Left lobe of liver (tissue), 2 donors: ENCODE results near the gene CCDC92B. TPM values are rescaled to one million over a fixed set of nuclear protein-coding genes. Genes with fewer than 3 reads are reported as not detected.
"Not testable (repeated sequence)": the region's sequence is repeated elsewhere in the genome, so short reads cannot be mapped to it uniquely, and the experiment has no call there.

Experiments
- ATAC-seq: fragments of 200-7000 bp; cut with Tn5 transposase; one replicate; pipeline ENCODE4 v1.9.1; 2020; ENCODE audit warnings: mild to moderate bottlenecking, moderate library complexity
- DNase-seq: peaks from one replicate; pipeline ENCODE4 v3.0.0-alpha.2; 2020; ENCODE audit warnings: low spot score
- total RNA-seq: library from RNA; stranded (reverse); gene quantifications from one replicate; pipeline ENCODE4 v1.2.1, GENCODE V29; 2021
- donor health status: DM: no; HTN: no; CAD: no; lungs with moderate emphysema.
- donor health status: DM: no; HTN: yes; CAD: no.

CCDC92B gene
- total RNA-seq, 1 donor from 2014 or later, result not detected

- no peak for ATAC-seq
- no peak for DNase-seq
Measured at GRCh38 chr17:2704890-2705248, 44.6 kb downstream of the CCDC92B start.

- DNase-seq, result peak; percentile 76
- peak; percentile 52 for ATAC-seq
Measured at GRCh38 chr17:2704031-2704889, 45.2 kb downstream of the CCDC92B start.

DNA sequence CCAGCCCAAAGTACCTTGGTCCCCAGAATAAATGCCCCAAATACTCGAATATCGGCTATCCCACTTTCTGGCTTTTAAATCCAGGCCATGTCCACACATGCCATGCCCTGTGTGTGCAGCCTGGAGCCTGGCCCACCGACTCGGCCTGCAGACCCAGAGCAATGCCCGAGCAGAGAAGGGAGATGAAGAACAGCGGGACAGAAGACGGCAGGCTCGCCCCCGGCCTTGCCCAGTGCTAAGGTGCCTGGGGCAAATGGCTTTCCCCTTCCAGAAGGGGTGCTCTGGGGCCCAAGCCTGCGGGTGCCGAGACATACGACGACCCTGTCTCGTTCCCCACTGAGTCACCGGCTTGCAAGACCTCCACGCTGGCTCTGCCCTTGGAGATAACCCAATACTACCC lies 45.8 kb downstream of the CCDC92B start:
- DNase-seq, result no peak
- ATAC-seq, result no peak

DNA sequence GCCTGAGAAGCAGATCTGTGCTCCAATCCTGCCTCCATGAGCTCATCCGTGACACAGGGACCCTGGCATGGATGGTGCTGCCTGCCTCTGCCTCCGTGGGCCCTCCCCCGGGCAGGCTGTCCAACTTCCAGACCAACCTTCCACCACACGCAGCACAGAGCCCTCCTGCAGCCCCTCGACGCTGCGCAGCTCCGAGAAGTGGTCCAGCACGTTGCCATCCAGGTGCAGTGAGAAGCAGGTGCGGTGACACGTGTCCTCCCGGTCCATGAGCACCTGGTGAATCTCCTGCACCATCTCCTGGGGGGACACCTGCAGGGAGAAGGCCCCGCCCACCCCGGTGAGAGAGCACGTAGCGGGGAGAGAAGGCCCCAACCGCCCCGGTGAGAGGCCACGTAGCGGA lies 46.3 kb downstream of the CCDC92B start:
- ATAC-seq, result no peak
- no peak for DNase-seq

DNA sequence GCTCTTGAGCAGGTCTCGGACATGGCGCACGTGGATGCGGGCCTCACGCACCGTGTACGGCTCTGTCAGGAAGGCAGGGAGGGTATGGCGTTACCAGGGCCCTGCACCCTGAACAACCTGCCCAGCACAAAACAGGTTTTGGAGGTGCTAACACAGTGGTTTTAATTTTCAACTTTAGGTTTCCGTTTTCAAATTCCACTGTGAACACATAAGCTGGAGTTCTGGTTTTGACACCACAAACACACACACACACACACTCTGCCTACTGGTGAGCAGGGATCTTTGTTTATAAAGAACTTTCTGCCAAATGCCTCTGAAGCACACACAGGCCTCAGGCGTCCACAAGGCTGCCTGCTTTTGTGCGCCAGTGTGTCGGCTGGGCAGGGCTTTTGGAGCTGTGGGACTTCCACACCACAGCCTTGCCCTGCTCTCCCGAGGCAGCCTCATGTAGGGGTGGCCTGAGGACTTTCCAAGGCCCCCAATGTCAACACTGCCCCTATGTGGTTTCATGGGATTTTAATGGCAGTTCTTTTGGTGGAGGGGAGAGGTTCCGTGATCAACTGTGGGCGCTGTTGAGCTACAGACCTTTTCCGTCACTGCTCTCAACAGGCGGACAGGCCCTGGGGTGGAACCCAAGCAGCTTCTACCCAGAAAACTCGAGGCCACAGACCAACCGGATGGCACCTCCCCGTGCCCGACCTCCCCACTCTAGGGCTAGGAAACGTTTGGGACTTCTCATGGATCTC lies 47.3 kb downstream of the CCDC92B start:
- DNase-seq (no peak), ATAC-seq (no peak)

DNA sequence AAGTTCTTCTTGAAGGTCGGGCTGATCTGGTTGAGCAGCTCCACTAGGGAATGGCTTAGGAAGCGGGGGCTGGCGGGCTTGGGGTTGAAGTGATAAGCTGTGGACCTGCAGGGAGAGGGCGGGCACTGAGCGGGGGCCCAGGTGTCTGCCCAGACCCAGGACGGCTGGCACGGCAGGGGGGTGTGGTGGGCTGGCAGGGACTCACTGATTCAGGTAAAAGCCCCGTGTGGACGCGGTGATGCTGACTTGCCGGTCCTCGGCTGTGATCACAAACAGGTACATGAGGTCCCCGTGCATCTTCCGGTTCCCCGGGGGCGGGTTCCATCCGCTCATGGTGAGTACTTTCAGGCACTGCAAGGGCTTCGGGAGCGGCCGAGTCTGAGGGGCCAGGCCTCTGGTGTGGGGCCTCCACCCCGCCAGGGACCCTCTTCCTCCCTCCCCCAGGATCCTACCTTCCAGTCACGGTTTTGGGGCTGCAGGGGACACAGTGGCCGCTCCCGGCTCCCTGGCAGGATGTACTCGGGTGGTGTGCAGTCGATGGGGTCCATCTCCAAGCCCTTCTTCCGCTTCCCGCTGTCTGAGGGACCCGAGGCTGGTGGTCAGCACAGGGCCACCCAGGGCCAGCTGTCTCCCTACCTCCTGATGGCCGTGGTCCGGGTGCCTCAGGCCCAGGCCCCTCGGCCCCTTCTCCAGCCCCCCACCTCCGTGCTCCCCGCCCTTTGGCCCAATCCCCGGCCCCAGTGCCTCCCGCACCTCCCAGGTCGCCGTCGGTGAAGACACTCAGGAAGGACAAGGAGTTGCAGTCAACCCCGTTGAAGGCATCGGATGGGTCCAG lies 48.1 kb downstream of the CCDC92B start:
- DNase-seq (no peak), ATAC-seq (no peak)

- ATAC-seq (no peak), DNase-seq (no peak)
Measured at GRCh38 chr17:2700491-2701141, 48.8 kb downstream of the CCDC92B start.

DNA sequence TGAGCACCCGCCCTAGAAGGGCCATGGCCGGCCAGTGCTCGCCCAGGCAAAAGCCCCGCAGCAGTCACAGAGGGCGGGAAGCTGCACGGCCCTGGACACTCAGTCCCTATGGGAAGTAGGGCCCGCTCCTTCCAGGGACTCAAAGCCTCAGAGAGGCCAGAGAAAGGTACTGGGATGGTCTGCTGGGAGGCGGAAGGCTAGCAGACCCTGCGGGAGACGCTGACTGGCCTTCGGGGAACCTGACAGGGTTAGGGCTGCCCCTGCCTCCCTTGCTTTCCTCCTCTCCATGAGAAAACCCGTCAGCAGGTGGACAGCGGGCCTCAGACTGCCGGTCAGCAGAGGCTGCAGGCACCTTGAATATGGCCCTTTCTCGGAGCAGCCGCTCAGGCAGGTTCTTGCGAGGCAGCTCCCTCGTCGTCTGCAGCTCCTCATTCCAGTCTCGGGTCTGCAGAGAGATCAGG lies 49.4 kb downstream of the CCDC92B start:
- DNase-seq (no peak), ATAC-seq (no peak)

- peak; percentile 31 for DNase-seq
Measured at GRCh38 chr17:2699216-2699805, 50.1 kb downstream of the CCDC92B start.

DNA sequence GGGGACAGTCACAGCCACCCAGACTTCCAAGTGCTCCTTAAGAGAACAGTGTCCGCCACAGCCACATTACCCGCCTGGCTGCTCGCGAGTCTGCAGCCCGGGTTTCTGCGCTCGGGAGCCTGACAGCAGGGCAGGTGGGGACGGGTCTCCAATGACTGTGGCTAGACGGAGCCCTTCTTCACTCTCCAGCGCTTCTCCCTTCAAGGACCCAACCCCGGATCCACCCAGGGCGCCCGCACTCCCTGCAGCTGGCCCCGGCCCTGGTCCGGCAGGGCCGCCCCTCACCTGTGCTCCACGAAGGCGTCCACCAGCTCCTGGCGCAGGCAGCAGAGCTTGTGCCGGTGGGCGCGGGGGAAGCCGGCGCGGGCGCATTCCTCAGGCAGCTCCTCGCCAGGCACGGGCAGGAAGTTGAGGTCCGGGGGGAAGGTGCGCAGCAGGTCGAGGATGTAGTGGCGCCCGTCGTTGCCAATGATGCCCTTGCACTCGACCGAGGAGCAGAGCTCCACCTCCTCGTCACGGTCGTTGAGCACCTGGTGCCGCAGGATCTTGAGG lies 51.8 kb downstream of the CCDC92B start:
- DNase-seq, result no peak
- no peak for ATAC-seq

More at GRCh38 chr17:2699216-2699805, 50.1 kb downstream of the CCDC92B start:
- ATAC-seq, result not testable (repeated sequence)

- no peak for ATAC-seq
- DNase-seq, result peak; percentile 45
Measured at GRCh38 chr17:2695961-2696760, 53.3 kb downstream of the CCDC92B start.

GRCh38 chr17:2695243-2695960 lies 54.0 kb downstream of the CCDC92B start:
- DNase-seq (peak; percentile 43), ATAC-seq (no peak)

DNA sequence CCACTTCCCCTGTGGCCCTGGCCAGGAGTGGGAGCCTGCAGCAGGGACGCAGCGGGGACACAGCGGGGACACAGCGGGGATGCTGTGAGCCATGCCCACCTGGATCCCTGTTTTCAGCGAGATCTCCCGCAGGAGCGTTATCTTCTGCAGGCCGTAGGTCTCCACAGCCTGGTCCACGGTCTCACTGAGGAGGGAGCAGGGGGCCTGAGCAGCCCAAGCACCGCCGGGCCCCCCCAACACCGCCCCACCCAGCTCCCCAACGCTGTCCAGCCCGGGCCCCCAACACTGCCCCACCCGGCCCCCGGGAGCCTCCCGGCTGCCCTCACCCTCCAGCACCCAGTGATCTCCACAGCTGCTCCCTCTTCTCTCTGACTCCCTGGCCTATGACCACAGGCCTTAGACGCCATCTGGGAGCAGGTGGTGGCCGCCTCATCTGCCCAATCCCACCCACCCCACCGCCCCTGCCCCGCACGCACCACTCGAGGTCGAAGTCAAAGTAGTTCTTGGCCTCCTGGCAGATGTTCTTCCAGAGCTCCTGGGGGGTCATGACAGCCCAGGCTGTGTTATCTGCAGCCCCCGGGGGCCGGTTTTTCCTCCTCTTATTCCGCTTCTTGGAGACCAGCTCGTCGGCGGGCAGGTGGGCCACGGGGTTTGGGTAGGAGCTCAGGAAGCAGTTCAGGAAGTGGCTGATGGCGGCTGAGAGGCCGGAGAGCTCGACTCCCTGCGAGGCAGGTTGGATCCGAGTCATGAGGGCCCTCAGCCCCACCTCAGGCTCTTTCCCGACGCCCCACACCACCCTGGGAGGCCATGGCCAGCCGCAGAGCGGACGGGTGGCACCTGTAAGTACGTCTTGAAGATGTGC lies 54.8 kb downstream of the CCDC92B start:
- DNase-seq (peak; percentile 42), ATAC-seq (no peak)

- DNase-seq (peak; percentile 42), ATAC-seq (no peak)
Measured at GRCh38 chr17:2693561-2694380, 55.7 kb downstream of the CCDC92B start.

DNA sequence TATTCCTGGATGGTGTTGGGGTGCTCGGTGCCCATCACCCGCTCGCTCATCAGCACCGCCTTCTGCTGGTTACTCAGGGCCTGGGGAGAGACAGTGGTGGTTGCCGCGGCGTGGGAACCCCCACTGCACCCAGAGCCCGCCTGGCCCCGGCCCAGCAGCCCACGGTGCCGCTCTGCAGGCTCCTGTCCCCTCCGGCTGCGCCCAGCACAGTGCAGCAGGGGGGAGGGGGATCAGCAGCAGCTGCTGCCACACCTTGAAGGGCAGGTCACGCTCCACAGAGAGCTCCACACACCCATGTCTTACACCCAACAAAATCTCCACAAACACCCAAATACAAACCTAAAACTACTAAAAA lies 56.7 kb downstream of the CCDC92B start:
- ATAC-seq (no peak), DNase-seq (no peak)

DNA sequence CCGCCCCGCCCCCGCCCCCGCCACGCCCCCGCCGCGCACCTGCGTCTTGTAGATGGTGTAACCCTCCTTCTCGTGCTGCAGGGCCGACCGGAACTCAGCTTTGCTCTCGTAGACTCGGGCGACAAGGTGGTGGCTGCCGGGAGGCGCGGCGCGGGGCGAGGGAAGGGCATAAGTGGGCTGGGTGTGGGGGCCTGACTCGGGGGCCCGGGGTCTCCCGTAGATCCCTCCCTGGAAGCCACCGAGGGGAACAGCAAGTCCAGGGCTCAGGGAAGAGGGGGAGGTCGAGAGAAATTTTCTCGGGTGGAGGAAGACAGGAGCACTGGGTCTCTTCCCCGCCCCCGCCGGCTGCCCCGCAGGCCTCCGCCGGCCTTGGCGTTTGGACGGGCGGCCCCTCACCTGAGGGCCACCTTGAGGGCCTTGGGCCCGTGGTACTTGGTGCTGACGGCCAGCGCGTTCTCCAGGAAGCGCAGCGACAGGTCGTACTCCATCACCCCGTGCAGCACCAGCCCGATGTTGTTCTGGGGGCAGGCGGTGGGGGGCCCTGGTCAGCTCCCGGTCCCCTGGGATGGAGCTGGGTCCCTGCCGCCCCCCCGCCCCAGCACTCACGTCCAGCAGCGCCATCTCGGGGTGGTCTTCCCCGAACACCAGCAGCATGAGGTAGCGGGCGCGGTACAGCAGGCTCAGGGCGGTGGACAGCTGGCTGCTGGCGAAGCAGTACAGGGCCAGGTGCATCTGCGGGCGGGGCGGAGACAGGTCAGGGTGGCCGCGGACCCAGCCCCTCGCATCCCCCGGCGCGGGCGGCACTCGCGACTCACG lies 57.3 kb downstream of the CCDC92B start:
- no peak for ATAC-seq
- peak; percentile 45 for DNase-seq
